ENCODE data around the gene DNAJB9. TPM values are rescaled to one million over a fixed set of nuclear protein-coding genes. Genes with fewer than 3 reads are reported as not detected.

DNAJB9 gene
- polyA plus RNA-seq, 6 donors from 2014 or later: 68.9 to 124 (median 81.2) TPM

Other genes with a start within 250 kb of the DNAJB9 start
- 1 to 10 TPM in 1 of 6 donors, under 1 TPM in 4, not detected in 1; 0.29 to 1.2 (median 0.47) TPM for gene NRCAM, start 113.4 kb upstream of the DNAJB9 start, polyA plus RNA-seq (ENCODE audit: low read depth in 6 of 6)
- 10 to 100 TPM; 54.6 to 82.7 (median 67.0) TPM for gene PNPLA8, start 43.7 kb upstream of the DNAJB9 start, polyA plus RNA-seq (ENCODE audit: low read depth in 6 of 6)
- 10 to 100 TPM; 15.4 to 39.5 (median 27.4) TPM for gene THAP5, start 168 bp upstream of the DNAJB9 start, polyA plus RNA-seq (ENCODE audit: low read depth in 6 of 6)

All from naive B cell (primary cell).